ENCODE measurements around the gene AK9.

GRCh38 chr6:109717971-109718370 lies 27.0 kb upstream of the AK9 start:
- TF ChIP-seq, protein P1, sequence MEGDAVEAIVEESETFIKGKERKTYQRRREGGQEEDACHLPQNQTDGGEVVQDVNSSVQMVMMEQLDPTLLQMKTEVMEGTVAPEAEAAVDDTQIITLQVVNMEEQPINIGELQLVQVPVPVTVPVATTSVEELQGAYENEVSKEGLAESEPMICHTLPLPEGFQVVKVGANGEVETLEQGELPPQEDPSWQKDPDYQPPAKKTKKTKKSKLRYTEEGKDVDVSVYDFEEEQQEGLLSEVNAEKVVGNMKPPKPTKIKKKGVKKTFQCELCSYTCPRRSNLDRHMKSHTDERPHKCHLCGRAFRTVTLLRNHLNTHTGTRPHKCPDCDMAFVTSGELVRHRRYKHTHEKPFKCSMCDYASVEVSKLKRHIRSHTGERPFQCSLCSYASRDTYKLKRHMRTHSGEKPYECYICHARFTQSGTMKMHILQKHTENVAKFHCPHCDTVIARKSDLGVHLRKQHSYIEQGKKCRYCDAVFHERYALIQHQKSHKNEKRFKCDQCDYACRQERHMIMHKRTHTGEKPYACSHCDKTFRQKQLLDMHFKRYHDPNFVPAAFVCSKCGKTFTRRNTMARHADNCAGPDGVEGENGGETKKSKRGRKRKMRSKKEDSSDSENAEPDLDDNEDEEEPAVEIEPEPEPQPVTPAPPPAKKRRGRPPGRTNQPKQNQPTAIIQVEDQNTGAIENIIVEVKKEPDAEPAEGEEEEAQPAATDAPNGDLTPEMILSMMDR (conservative IDR thresholded peaks at IDR 0.05; ENCODE audit: low read depth, low read length): no peak
- TF ChIP-seq SMC3 (IDR thresholded peaks at IDR 0.05; ENCODE audit: low read depth, low read length): no peak
- TF ChIP-seq BHLHE40 (IDR thresholded peaks at IDR 0.05; ENCODE audit: low read depth, low read length): no peak
- TF ChIP-seq MAZ (IDR thresholded peaks at IDR 0.05; ENCODE audit: borderline replicate concordance, low read depth, low read length): no peak
- no peak for TF ChIP-seq RFX5 (IDR thresholded peaks at IDR 0.05; ENCODE audit: low read depth, low read length)
- no peak for TF ChIP-seq RAD21 (IDR thresholded peaks at IDR 0.05; ENCODE audit: low read length)
- TF ChIP-seq CHD1 (IDR thresholded peaks at IDR 0.05; ENCODE audit: low read depth, low read length): no peak
- no peak for TF ChIP-seq POLR2A (IDR thresholded peaks at IDR 0.05; ENCODE audit: low read depth, low read length)
- TF ChIP-seq, protein P2, sequence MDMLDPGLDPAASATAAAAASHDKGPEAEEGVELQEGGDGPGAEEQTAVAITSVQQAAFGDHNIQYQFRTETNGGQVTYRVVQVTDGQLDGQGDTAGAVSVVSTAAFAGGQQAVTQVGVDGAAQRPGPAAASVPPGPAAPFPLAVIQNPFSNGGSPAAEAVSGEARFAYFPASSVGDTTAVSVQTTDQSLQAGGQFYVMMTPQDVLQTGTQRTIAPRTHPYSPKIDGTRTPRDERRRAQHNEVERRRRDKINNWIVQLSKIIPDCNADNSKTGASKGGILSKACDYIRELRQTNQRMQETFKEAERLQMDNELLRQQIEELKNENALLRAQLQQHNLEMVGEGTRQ (IDR thresholded peaks at IDR 0.05; ENCODE audit: low read depth, low read length): no peak
- TF ChIP-seq, protein P3, sequence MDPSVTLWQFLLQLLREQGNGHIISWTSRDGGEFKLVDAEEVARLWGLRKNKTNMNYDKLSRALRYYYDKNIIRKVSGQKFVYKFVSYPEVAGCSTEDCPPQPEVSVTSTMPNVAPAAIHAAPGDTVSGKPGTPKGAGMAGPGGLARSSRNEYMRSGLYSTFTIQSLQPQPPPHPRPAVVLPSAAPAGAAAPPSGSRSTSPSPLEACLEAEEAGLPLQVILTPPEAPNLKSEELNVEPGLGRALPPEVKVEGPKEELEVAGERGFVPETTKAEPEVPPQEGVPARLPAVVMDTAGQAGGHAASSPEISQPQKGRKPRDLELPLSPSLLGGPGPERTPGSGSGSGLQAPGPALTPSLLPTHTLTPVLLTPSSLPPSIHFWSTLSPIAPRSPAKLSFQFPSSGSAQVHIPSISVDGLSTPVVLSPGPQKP (IDR thresholded peaks at IDR 0.05; ENCODE audit: borderline replicate concordance, low read depth, low read length): no peak
- TF ChIP-seq RCOR1 (IDR thresholded peaks at IDR 0.05; ENCODE audit: insufficient replicate concordance, low read length): no peak
- TF ChIP-seq FOS (IDR thresholded peaks at IDR 0.05; ENCODE audit: low read depth, low read length): no peak
